Gastroesophageal sphincter (tissue), 4 donors: ENCODE data around the gene C1QTNF1. TPM values are rescaled to one million over a fixed set of nuclear protein-coding genes. Genes with fewer than 3 reads are reported as not detected.

ENCODE experiments used
- ATAC-seq: fragments of 150-250 bp; one replicate; pipeline ENCODE4 v1.9.1; 2016; ENCODE audit warnings: mild to moderate bottlenecking, moderate library complexity
- H3K27ac ChIP-seq, 4 donors: fragments of 200-600 bp; sonication (generic) in 3 of 4; 1 replicate in 3 of 4; 2 replicates in 1 of 4; pipeline ENCODE4 v1.5.1; 2016 to 2019
- H3K27me3 ChIP-seq: fragments of 200-600 bp; sonication (generic); one replicate; pipeline ENCODE4 v1.5.1; 2019
- H3K36me3 ChIP-seq, 2 donors: fragments of 200-600 bp; sonication (generic); one replicate each; pipeline ENCODE4 v1.5.1; 2019; ENCODE audit warnings: control low read depth in 1 of 2
- H3K4me1 ChIP-seq, 3 donors: fragments of 200-600 bp; sonication (generic); 1 replicate in 2 of 3; 2 replicates in 1 of 3; pipeline ENCODE4 v1.5.1; 2016 to 2019; ENCODE audit warnings: control low read depth in 2 of 3
- H3K4me3 ChIP-seq, 2 donors: fragments of 200-600 bp; sonication (generic); one replicate each; pipeline ENCODE4 v1.5.1; 2019; ENCODE audit warnings: mild to moderate bottlenecking in 1 of 2, moderate library complexity in 1 of 2
- H3K9me3 ChIP-seq, 3 donors: fragments of 200-600 bp; sonication (generic); one replicate each; pipeline ENCODE4 v1.5.1; 2017 to 2019; ENCODE audit warnings: control low read depth in 2 of 3
- EP300 ChIP-seq: sonication (generic); formaldehyde crosslinking; IDR thresholded peaks from one replicate; pipeline ENCODE4 v1.6.1; 2017; ENCODE audit warnings: antibody characterized with exemption, mild to moderate bottlenecking
- POLR2A ChIP-seq, 2 donors: fragments of 450-650 bp; IDR thresholded peaks; one replicate each; pipeline ENCODE4 v1.6.1; 2017; ENCODE audit warnings: antibody characterized with exemption in 2 of 2, mild to moderate bottlenecking in 2 of 2, moderate library complexity in 1 of 2
- POLR2AphosphoS5 ChIP-seq: sonication (generic); formaldehyde crosslinking; IDR thresholded peaks from one replicate; pipeline ENCODE4 v1.6.1; 2017; ENCODE audit warnings: antibody characterized with exemption
- WGBS, 2 donors: methylation state at CpG; one replicate each; pipeline ENCODE4 v1.1.5; 2018; ENCODE audit warnings: low coverage in 1 of 2; 5-methylcytosine and 5-hydroxymethylcytosine counted together
- total RNA-seq, 4 donors: library from RNA; depleted of rRNA; stranded (reverse); fragments of >200 nt; gene quantifications; one replicate each; pipeline ENCODE4 v1.1.0, GENCODE V29; 2016
- TF ChIP-seq, protein P1 (sequence below), 4 experiments: fragments of 200-600 bp in 2 of 4; fragments of 450-650 bp in 2 of 4; sonication (generic) in 1 of 4; IDR thresholded peaks; one replicate each; pipeline ENCODE4 v1.5.1; 2017 to 2019; ENCODE audit warnings: antibody characterized with exemption in 4 of 4, mild to moderate bottlenecking in 2 of 4, moderate library complexity in 2 of 4

Gene C1QTNF1
- total RNA-seq, 4 donors from 2014 or later, result 50.8 to 76.5 (median 72.3) TPM

DNA sequence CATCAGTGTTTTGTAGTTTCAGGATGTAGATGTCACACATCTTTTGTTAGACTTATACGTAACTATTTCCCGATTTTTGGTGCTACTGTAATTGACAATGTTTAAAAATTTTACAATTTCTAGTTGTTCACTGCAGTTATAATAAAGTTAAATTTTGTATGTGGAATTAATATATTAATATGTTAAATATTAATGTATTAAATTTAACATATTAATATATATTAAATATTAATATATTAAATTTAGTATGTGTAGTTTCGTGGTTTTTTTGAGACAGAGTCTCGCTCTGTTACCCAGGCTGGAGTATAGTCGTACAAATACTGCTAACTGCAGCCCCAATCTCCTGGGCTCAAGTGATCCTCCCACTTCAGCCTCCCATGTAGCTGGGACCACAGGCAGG is 38.6 kb upstream of the C1QTNF1 start:
- H3K27me3 ChIP-seq, result no peaks in the 10 kb centered on the region
- peaks cover 0 to 6% of the 10 kb centered on the region in 2 donors for H3K36me3 ChIP-seq
- no peak overlapping the region for H3K4me3 ChIP-seq
- TF ChIP-seq, protein P1, sequence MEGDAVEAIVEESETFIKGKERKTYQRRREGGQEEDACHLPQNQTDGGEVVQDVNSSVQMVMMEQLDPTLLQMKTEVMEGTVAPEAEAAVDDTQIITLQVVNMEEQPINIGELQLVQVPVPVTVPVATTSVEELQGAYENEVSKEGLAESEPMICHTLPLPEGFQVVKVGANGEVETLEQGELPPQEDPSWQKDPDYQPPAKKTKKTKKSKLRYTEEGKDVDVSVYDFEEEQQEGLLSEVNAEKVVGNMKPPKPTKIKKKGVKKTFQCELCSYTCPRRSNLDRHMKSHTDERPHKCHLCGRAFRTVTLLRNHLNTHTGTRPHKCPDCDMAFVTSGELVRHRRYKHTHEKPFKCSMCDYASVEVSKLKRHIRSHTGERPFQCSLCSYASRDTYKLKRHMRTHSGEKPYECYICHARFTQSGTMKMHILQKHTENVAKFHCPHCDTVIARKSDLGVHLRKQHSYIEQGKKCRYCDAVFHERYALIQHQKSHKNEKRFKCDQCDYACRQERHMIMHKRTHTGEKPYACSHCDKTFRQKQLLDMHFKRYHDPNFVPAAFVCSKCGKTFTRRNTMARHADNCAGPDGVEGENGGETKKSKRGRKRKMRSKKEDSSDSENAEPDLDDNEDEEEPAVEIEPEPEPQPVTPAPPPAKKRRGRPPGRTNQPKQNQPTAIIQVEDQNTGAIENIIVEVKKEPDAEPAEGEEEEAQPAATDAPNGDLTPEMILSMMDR (IDR thresholded peaks at IDR 0.05), result no peak
- 81 to 93% methylated on average over 5 of the region's 5 CpGs for WGBS, 2 donors
- H3K27ac ChIP-seq, result peak overlapping the region in 2 of 4 donors; percentile 53 to 67
- H3K4me1 ChIP-seq, result peaks cover 0 to 32% (median 0%) of the 10 kb centered on the region in 3 donors
- H3K9me3 ChIP-seq, result no peaks in the 10 kb centered on the region
- no peak for ATAC-seq

DNA sequence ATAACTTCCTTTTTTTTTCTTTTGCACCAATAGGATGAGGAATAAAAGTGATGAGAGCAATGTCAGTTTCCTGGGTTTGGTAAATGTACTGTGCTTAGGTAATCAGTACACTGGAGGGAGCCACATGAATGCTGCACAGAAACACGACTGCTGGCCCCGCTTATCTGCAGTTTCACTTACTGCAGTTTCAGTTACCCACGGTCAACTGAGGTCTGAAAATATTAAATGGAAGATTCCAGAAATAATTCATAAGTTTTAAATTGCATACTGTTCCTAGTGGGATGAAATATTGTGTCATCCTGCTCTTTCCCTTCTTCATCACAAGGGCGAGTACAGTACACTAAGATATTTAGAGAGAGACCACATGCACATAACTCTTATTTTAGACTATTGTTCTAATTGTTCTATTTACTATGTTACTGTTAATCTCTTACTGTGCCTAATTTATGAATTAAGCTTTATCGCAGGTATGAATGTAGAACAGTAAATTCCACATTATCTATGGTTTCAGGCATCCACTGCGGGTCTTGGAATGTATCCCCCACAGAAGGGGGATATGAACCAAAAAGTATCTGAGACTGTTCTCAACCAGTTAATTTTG is 37.8 kb upstream of the C1QTNF1 start:
- 16 to 18% methylated on average over 6 of the region's 6 CpGs for WGBS, 2 donors
- no peaks in the 10 kb centered on the region for H3K27me3 ChIP-seq
- peaks cover 0 to 30% (median 0%) of the 10 kb centered on the region in 3 donors for H3K4me1 ChIP-seq
- TF ChIP-seq, protein P1 (IDR thresholded peaks at IDR 0.05), result peak in 1 of 4 experiments; percentile 29
- TF ChIP-seq POLR2A (IDR thresholded peaks at IDR 0.05), result no peak
- H3K36me3 ChIP-seq, result peaks cover 0 to 14% of the 10 kb centered on the region in 2 donors
- peak; percentile 74 for ATAC-seq
- H3K4me3 ChIP-seq, result peak overlapping the region in 1 of 2 donors; percentile 40
- no peaks in the 10 kb centered on the region for H3K9me3 ChIP-seq
- H3K27ac ChIP-seq, result peak overlapping the region; percentile 5 to 67 (median 56)

DNA sequence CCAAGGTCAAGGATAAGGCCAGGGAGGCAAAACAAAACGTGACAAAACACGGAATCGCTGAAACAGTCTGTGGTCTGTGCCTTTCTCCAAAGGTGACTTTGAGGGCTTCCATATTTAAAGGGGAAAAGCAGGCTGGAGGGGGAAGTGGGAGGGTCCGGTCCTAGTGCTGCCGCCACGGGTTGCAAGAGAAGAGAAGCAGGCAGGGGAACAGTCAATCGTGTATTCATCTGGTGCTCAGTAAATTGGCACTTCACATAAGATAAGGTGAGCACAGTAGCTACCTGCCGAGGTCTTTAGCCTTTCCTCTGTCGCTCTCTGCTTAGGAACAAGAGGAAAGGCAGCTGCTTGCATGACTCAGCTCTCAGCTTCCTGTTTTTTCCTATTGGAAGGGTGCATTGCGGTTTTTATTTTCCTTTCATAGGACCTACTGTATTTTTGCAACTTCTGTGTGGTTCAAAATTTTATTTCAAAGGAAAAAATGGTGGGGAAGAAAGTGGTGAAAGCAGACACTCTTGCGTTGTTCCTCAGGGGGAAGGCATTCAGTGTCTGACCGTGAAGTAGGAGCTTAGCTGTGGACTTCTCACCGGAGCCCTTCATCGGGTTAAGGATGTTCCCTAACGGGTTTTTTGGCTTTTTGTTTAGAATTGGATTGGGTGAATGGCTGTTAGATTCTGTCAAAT is 37.2 kb upstream of the C1QTNF1 start:
- ATAC-seq, result peak; percentile 48
- no peak for TF ChIP-seq POLR2A (IDR thresholded peaks at IDR 0.05)
- TF ChIP-seq, protein P1 (IDR thresholded peaks at IDR 0.05), result peak in 1 of 4 experiments; percentile 6
- no peak for TF ChIP-seq EP300
- TF ChIP-seq POLR2AphosphoS5, result no peak
- Histone ChIP-seq H3K27ac (peak overlapping the region; percentile 5 to 67 (median 56)), H3K4me1 (peaks cover 0 to 30% (median 0%) of the 10 kb centered on the region in 3 donors), H3K4me3 (peak overlapping the region; percentile 13 to 40), H3K27me3 (no peaks in the 10 kb centered on the region), H3K36me3 (peaks cover 0 to 20% of the 10 kb centered on the region in 2 donors), H3K9me3 (no peaks in the 10 kb centered on the region)
- 4 to 21% methylated on average over 13 to 15 of the region's 15 CpGs for WGBS, 2 donors

DNA sequence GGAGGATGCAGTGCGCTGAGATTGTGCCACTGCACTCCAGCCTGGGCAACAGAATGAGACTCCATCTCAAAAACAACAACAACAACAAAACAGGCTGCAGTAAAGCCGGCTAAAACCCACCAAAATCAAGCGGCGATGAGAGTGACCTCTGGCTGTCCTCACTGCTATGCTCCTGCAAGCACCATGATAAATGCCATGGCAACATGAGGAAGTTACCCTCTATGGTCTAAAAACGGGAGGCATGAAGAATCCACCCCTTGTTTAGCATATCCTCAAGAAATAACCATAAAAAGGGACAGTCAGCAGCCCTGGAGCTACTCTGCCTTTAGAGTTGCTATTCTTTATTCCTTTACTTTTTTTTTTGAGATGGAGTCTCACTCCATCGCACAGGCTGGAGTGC is 35.8 kb upstream of the C1QTNF1 start:
- no peak for TF ChIP-seq POLR2A (IDR thresholded peaks at IDR 0.05)
- Histone ChIP-seq H3K4me3 (no peak overlapping the region), H3K27ac (no peak overlapping the region), H3K27me3 (no peaks in the 10 kb centered on the region), H3K4me1 (peaks cover 0 to 30% (median 0%) of the 10 kb centered on the region in 3 donors), H3K36me3 (peaks cover 0 to 32% of the 10 kb centered on the region in 2 donors), H3K9me3 (no peaks in the 10 kb centered on the region)
- 52 to 61% methylated on average over 3 to 6 of the region's 6 CpGs for WGBS, 2 donors
- ATAC-seq, result no peak

DNA sequence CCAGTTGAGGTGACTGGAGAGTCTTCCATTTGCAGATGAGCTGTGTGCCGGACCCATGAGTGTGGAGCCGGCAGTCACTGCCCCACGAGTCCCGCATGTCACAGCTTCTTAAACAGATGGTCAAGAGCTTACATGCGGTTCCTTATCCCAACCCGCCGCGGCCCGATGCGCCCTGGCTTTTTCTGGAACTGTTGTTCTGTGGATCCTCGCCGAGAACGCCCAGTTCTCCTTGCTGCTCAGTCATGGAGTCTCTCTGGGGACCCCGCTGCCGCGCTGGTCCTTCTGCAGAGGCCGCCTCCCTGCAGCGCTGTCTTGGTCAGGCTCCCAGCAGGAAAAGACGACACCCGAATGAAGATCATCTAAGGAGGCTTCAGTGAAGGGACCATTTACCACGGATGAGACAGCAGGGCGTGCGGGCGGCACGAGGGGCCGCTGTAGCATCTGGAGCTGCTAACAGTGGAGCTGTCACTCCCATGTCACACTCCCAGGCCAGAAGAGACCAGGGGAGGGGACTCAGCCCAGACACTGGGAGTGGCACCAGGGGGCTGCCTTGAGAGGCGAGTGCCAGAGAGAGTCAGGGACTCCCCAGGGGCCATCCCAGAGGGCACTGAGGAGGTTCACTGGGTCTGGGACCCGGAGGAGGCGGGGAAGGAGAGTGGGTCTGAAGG is 33.5 kb upstream of the C1QTNF1 start:
- no peak for ATAC-seq
- TF ChIP-seq POLR2A (IDR thresholded peaks at IDR 0.05), result no peak
- no peak for TF ChIP-seq POLR2AphosphoS5
- TF ChIP-seq, protein P1 (IDR thresholded peaks at IDR 0.05), result no peak
- TF ChIP-seq EP300, result no peak
- Histone ChIP-seq H3K27ac (no peak overlapping the region), H3K4me3 (no peak overlapping the region), H3K9me3 (no peaks in the 10 kb centered on the region), H3K27me3 (no peaks in the 10 kb centered on the region), H3K4me1 (peaks cover 0 to 30% (median 0%) of the 10 kb centered on the region in 3 donors), H3K36me3 (peaks cover 0 to 55% of the 10 kb centered on the region in 2 donors)
- 89 to 96% methylated on average over 8 to 13 of the region's 29 CpGs for WGBS, 2 donors
